Fibroblast of pulmonary artery (primary cell): ENCODE data around the gene ADORA2A.

Source experiments
- DNase-seq: peaks from one replicate; pipeline ENCODE4 v3.0.0-alpha.2; 2010; ENCODE audit warnings: low read depth
- H3K4me3 ChIP-seq: replicated peaks from 2 replicates; pipeline ENCODE4 v1.5.1; 2011; ENCODE audit warnings: low read depth, mild to moderate bottlenecking, control low read depth, low read length, moderate library complexity
- CTCF ChIP-seq: IDR thresholded peaks from 2 replicates; pipeline ENCODE4 v1.5.1; 2011; ENCODE audit warnings: mild to moderate bottlenecking, control low read depth, low read length, inconsistent platforms; ENCODE audit errors: missing control alignments

Gene ADORA2A

DNA sequence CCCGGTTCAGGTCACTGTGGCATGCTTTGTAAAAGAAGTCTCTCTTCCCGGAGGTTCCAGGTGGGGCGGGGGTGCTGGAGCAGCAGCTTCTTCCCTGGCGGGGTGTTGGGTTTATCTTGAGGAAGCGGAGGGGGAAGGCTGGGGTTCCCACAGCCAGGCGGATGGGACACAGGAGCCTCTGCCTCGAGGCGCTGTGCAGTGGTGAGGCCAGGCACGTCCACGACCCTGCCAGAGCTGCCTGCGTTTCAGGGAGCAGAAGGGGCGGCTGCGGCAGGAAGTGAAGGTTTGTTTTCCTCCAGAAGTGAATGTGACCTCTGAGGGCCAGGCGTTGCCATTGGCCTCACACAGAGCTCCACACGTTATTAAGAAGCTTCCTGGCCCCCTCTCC lies 20.1 kb upstream of the ADORA2A start:
- no peak for TF ChIP-seq CTCF
- DNase-seq = no peak
- H3K4me3 ChIP-seq = no peak overlapping the region

GRCh38 chr22:24407884-24408283 lies 19.5 kb upstream of the ADORA2A start:
- H3K4me3 ChIP-seq = no peak overlapping the region
- DNase-seq = no peak
- no peak for TF ChIP-seq CTCF

- H3K4me3 ChIP-seq = no peak overlapping the region
- no peak for TF ChIP-seq CTCF
- DNase-seq = no peak
Measured at GRCh38 chr22:24408630-24409029, 18.8 kb upstream of the ADORA2A start.

DNA sequence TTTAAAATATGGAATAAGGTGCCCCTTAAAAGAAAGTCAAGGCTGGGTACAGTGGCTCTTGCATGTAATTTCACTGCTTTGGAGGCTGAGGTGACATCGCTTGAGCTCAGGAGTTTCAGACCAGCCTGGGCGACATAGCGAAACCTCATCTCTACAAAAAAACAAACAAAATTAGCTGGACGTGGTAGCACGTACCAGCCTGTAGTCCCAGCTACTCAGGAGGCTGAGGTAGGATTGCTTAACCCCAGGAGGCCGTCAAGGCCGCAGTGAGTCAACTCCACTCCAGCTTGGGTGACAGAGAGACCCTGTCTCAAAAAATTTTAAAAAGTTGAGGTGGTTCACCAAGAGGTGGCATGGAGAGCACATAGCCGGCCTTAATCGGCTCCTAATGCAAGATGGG lies 17.7 kb upstream of the ADORA2A start:
- H3K4me3 ChIP-seq = no peak overlapping the region
- no peak for DNase-seq
- no peak for TF ChIP-seq CTCF

- DNase-seq = no peak
- TF ChIP-seq CTCF = no peak
- no peak overlapping the region for H3K4me3 ChIP-seq
Measured at GRCh38 chr22:24410110-24410856, 17.1 kb upstream of the ADORA2A start.

DNA sequence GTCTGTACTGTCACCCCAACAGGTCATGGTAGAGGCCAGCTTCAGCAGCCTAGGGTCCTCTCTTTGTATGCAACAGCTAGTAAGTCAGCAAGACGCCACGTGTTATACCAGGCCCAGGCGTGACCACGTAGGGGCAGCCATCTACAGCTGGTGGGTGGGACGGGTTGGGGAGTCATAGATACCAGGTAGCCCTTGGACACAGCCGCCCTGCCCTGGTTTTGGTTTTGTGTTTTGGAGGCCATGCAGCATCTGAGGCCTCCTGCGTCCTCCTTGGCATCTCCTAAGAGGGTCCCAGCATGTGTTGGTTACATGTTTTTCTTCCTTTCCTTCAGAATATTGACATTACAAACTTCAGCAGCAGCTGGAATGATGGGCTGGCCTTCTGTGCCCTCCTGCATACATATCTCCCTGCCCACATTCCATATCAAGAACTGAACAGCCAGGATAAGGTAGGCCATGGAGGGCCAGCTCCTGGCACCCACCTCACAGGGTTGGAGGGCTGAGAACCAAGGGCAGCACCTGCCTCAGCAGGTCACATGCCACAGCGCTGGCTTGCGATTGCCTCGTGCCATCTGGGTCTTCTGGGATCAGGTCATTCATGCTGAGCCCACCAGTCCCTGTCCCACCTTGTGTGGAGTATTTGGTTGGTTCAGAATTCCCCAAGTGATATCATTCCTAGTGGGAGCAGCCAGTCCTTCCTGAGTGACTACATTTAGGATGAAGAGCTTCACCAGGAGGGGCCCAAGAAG lies 16.0 kb upstream of the ADORA2A start:
- TF ChIP-seq CTCF = no peak
- DNase-seq = no peak
- H3K4me3 ChIP-seq = no peak overlapping the region
